ENCODE measurements around the gene MEF2A. TPM values are rescaled to one million over a fixed set of nuclear protein-coding genes. Genes with fewer than 3 reads are reported as not detected.

Gene MEF2A
- polyA plus RNA-seq, 3 donors: 20.3 to 61.8 (median 33.5) TPM

DNA sequence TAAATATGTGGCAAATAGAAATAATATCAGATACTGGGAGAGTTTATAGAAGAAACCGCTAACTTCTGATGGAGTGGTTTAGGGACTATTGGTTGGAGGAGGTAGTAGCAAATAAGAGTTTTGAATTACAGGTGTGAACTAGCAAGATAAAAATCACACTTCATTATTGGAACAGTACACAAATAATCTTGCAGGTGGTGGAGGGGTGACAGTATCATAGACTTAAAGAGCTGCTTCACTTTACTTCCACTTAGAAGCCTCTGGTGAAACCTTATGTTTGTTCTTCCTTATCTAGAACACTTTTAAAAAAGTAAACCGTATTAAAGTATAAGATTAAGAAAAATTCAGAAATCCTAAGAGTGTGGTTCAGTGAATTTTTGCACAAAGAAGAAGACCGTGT, 69.4 kb downstream of the MEF2A start:
- Histone ChIP-seq H3K9ac (ENCODE audit: insufficient read depth, low read length, poor library complexity, severe bottlenecking) (no peak overlapping the region), H2AFZ (ENCODE audit: insufficient read depth, low read depth, low read length, poor library complexity, severe bottlenecking) (no peak overlapping the region), H4K20me1 (ENCODE audit: insufficient read depth, low read length) (peaks cover 25% of the 10 kb centered on the region), H3K27me3 (ENCODE audit: control insufficient read depth in 2 of 2, insufficient read depth in 2 of 2, low read length in 2 of 2) (no peaks in the 10 kb centered on the region), H3K36me3 (replicated peaks in 1 of 2; ENCODE audit: control insufficient read depth in 1 of 2, insufficient read depth in 2 of 2, low read length in 2 of 2) (peaks cover 6 to 34% of the 10 kb centered on the region in 2 donors), H3K27ac (ENCODE audit: low read depth in 1 of 2, low read length in 2 of 2) (no peak overlapping the region), H3K4me2 (replicated peaks; ENCODE audit: extremely low read depth, low read length, poor library complexity, severe bottlenecking) (no peak overlapping the region), H3K4me1 (ENCODE audit: control insufficient read depth in 1 of 2, insufficient read depth in 2 of 2, low read length in 2 of 2) (peaks cover 20 to 28% of the 10 kb centered on the region in 2 donors), H3K4me3 (replicated peaks in 1 of 3; ENCODE audit: low read depth in 2 of 3, low read length in 3 of 3) (no peak overlapping the region), H3K79me2 (ENCODE audit: insufficient read depth, low read length) (peaks cover 89% of the 10 kb centered on the region), H3K9me3 (replicated peaks in 1 of 2; ENCODE audit: control insufficient read depth in 1 of 2, insufficient read depth in 1 of 2, low read length in 2 of 2) (no peaks in the 10 kb centered on the region)
- Mint-ChIP-seq H3K36me3 (peaks cover 45 to 55% of the 10 kb centered on the region in 2 donors), H3K4me1 (peaks cover 27% of the 10 kb centered on the region), H3K4me3 (no peak overlapping the region), H3K9me3 (peaks cover 3 to 12% (median 6%) of the 10 kb centered on the region in 7 donors), H3K27ac (peak overlapping the region in 2 of 7 donors; percentile 4 to 53), H3K27me3 (ENCODE audit: low read depth in 3 of 3) (no peaks in the 10 kb centered on the region)
- DNase-seq: no peak
- intact Hi-C loops (cut with micrococcal nuclease): no loop called here
- TF ChIP-seq, protein P1, sequence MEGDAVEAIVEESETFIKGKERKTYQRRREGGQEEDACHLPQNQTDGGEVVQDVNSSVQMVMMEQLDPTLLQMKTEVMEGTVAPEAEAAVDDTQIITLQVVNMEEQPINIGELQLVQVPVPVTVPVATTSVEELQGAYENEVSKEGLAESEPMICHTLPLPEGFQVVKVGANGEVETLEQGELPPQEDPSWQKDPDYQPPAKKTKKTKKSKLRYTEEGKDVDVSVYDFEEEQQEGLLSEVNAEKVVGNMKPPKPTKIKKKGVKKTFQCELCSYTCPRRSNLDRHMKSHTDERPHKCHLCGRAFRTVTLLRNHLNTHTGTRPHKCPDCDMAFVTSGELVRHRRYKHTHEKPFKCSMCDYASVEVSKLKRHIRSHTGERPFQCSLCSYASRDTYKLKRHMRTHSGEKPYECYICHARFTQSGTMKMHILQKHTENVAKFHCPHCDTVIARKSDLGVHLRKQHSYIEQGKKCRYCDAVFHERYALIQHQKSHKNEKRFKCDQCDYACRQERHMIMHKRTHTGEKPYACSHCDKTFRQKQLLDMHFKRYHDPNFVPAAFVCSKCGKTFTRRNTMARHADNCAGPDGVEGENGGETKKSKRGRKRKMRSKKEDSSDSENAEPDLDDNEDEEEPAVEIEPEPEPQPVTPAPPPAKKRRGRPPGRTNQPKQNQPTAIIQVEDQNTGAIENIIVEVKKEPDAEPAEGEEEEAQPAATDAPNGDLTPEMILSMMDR (IDR thresholded peaks at IDR 0.05): no peak
- whole genome bisulfite sequencing (ENCODE audit: insufficient coverage): no CpG with 5 or more reads among the region's 3 CpGs

DNA sequence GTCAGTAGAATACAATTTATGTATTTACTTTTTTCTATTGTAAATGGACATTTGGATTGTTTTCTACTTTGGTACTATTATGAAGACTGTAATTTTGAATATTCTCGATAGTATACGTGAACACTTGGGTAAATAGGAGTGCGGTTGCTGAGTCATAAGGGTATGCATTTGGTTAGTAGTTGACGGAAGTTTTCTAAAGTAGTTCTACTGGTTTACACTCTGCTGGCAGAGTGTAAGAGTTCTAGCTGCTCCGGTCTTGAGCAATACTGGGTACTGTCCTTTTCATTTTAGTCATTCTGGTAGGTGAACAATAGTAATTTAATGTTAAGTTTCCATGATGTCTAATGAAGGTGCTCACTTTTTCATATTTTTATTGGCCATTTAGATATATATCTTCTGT, 70.0 kb downstream of the MEF2A start:
- 94% methylated on average over 3 of the region's 5 CpGs for whole genome bisulfite sequencing (ENCODE audit: insufficient coverage)
- peaks cover 88% of the 10 kb centered on the region for H3K79me2 ChIP-seq (ENCODE audit: insufficient read depth, low read length)
- H3K9ac ChIP-seq (ENCODE audit: insufficient read depth, low read length, poor library complexity, severe bottlenecking): no peak overlapping the region
- Mint-ChIP-seq H3K9me3 (peaks cover 3 to 12% (median 6%) of the 10 kb centered on the region in 7 donors), H3K27me3 (ENCODE audit: low read depth in 3 of 3) (peaks cover 0 to 2% (median 0%) of the 10 kb centered on the region in 3 donors), H3K4me3 (no peak overlapping the region), H3K27ac (no peak overlapping the region), H3K36me3 (peaks cover 45 to 61% of the 10 kb centered on the region in 2 donors), H3K4me1 (peaks cover 21% of the 10 kb centered on the region)
- H3K36me3 ChIP-seq (replicated peaks in 1 of 2; ENCODE audit: control insufficient read depth in 1 of 2, insufficient read depth in 2 of 2, low read length in 2 of 2): peaks cover 6 to 40% of the 10 kb centered on the region in 2 donors
- peaks cover 15 to 21% of the 10 kb centered on the region in 2 donors for H3K4me1 ChIP-seq (ENCODE audit: control insufficient read depth in 1 of 2, insufficient read depth in 2 of 2, low read length in 2 of 2)
- H4K20me1 ChIP-seq (ENCODE audit: insufficient read depth, low read length): peaks cover 30% of the 10 kb centered on the region
- H2AFZ ChIP-seq (ENCODE audit: insufficient read depth, low read depth, low read length, poor library complexity, severe bottlenecking): no peak overlapping the region
- no peak for DNase-seq
- H3K27ac ChIP-seq (ENCODE audit: low read depth in 1 of 2, low read length in 2 of 2): no peak overlapping the region
- intact Hi-C loops (cut with micrococcal nuclease): no loop called here
- H3K9me3 ChIP-seq (replicated peaks in 1 of 2; ENCODE audit: control insufficient read depth in 1 of 2, insufficient read depth in 1 of 2, low read length in 2 of 2): no peaks in the 10 kb centered on the region
- TF ChIP-seq, protein P1 (IDR thresholded peaks at IDR 0.05): no peak
- H3K4me3 ChIP-seq (replicated peaks in 1 of 3; ENCODE audit: low read depth in 2 of 3, low read length in 3 of 3): no peak overlapping the region
- H3K27me3 ChIP-seq (ENCODE audit: control insufficient read depth in 2 of 2, insufficient read depth in 2 of 2, low read length in 2 of 2): no peaks in the 10 kb centered on the region
- no peak overlapping the region for H3K4me2 ChIP-seq (replicated peaks; ENCODE audit: extremely low read depth, low read length, poor library complexity, severe bottlenecking)
